HG03039 (cell line): ENCODE measurements around the gene OR6K2.
"Not testable (repeated sequence)": the region's sequence is repeated elsewhere in the genome, so short reads cannot be mapped to it uniquely, and the experiment has no call there.

ENCODE experiments used
- ATAC-seq: cut with Tn5 transposase; IDR thresholded peaks from one replicate; pipeline ENCODE4 v1.9.1; 2021; ENCODE audit warnings: mild to moderate bottlenecking, moderate library complexity; ENCODE audit not compliant: unreplicated experiment

The OR6K2 gene

DNA sequence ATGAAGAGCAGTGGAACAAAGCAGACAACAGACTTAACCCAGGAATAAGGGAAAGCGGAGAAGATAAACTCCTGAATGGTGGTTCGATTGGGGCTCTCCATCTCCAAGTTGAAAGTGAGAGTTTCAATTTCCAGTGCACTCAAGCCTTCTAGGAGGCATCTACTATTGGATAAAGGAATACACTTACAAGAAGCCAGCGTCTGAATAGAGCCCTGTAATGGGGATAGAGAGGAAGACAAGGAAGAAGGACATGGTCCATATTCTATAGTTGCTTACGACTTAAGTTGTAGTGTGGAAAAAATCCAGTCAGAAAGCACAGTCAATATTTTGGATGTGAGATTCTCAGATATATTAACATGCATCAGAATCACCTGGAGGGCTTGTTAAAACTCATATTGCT, at the start of gene OR6K2:
Gene OR6K2, minus strand, starts transcription at position 101 of the 400 bp plus-strand sequence. Its CDS starts 0 bp downstream, at position 101.
- no peak for ATAC-seq

DNA sequence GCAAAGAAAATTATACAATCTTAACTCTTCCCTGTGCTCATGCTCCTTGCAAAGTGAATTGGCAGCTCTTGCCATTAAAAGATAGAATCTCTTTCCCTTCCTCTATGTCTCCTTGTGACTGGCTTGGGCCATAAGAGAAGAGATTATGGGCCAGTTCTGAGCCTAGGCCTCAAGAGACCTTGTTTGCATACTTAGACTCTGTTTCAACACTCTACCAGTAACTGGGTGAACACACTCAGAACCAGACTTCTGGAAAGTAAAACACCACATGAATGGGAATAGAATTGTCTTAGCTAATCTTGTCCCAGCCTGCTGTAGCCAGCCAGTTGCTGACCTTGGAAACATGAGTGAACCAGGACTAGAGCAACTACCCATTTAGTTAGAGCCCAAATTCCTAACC, 35.4 kb upstream of the OR6K2 start:
- no peak for ATAC-seq

GRCh38 chr1:158732524-158732923, 32.1 kb upstream of the OR6K2 start:
- no peak for ATAC-seq

- ATAC-seq: no peak
Observed at GRCh38 chr1:158731707-158732106, 31.3 kb upstream of the OR6K2 start.

GRCh38 chr1:158730453-158730852, 30.0 kb upstream of the OR6K2 start:
- no peak for ATAC-seq

DNA sequence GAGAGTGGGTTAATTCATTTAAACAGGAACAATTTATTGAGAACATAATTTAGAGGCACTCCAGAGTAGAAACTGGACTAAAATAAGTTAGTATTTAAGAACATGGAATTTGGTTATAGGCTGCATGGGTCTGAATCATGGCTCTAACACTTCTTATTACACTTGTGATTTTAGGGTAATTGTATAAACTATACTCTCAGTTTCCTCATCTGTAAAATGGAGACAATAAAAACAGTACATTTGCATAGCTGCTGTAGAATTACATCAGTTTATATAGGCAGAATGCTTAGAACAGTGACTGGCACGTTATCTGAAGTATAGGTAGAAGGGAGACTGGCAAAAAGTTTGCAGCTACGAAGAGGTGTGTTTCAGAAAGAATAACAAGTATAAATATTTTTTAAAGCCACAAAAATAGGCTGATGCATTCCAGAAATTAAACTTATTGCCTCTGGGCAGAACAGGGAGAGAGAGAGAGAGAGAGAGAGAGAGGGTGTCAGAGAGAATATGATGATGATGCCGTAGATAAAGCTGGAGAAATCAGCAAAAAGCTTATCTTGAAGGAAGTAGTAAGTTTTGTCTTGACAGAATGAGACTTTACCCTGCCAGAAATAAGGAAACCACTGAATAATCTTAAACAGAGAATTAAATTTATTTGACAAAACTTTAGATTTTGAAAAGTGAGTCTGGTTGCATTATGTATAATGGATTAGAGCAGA, 28.2 kb upstream of the OR6K2 start:
- no peak for ATAC-seq

DNA sequence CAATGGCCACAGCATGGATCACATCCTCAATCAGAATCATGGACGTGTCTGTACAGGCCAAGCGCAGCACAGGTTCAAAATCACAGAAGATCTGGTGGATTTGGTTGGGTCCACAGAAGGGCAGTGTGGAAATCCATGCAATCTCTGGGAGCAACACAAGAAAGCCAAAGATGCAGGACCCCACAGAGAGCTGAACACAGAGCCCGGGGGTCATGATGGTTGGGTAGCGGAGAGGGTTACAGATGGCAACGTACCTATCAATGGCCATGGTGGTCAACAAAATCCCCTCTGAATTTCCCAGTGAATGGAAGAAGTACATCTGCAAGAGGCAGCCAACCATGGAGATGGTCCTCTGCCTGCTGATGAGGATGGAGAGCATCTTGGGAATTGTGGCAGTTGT, 24.0 kb upstream of the OR6K2 start:
- no peak for ATAC-seq

- ATAC-seq: no peak
Observed at GRCh38 chr1:158720620-158721019, 20.2 kb upstream of the OR6K2 start, which contains the start of gene OR6K3. Gene OR6K3 (minus strand): TSS chr1:158720720. CDS start chr1:158718115, 2,605 bp downstream.

DNA sequence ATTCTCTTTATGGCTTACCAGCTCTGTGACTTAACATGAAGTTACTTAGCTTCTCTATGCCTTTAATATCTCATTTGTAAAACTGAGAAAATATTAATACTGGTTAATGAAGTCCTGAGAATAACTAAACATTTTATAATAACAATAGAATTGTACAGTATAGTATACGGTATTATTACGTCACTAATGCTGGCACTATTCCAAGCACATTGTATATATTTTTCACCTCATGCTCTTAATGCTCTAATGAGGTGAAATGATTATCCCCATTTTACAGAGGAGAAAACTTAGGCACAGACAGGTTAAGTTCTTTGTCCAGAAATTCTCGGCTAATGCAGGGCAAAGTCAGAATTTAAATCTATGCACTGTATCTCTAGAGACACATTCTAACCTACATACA, 19.2 kb upstream of the OR6K2 start:
- no peak for ATAC-seq

DNA sequence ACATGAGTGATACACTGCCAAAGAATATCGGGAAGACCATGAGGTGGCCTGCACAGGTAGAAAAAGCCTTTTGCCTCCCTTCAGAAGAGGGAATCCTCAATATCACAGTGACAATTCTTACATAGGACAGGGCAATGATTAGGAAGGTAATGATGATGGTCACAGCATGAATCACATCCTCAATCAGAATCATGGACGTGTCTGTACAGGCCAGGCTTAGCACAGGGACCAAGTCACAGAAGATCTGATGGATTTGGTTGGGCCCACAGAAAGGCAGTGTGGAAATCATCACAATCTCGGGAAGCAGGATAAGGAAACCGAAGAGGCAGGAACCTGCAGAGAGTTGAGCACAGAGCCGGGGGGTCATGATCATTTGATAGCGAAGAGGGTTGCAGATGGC, 16.9 kb upstream of the OR6K2 start:
- no peak for ATAC-seq

DNA sequence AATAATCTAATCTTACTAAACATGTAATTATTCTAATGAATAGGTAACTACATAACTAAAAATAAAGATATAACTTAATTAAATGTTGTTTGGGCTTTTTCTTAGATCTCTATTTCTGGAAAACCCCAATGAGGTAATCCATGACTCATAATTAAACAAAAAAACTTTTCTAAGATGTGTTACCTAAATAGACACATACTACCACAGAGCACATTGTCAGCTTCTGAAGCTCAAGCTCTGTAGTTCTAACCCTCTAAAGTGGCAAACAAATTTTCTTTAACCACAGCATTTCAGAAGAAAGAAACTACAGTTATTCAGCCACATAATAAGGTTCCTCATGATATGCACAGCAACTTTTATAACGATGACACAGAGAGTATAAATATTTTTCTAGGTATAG, 15.9 kb upstream of the OR6K2 start:
- no peak for ATAC-seq

GRCh38 chr1:158714754-158715153, 14.3 kb upstream of the OR6K2 start:
- ATAC-seq: no peak

DNA sequence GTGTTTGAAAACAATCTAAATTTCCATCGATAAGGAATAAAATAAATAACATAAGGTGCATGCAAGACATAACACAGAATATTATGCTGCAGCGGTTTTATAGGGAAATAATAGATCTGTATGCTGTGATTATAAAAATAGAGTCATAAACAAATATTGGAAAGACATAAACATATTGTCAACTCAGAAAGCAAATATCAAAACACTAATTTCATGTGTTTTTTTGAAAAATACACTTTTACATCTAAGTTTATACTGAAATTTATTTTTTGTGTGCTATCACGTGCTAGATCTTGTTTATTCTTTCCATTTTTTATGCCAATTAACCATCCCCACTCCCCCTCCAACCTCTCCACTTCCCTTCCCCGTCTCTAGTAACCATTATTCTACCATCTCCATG, 10.6 kb upstream of the OR6K2 start:
- ATAC-seq: no peak

DNA sequence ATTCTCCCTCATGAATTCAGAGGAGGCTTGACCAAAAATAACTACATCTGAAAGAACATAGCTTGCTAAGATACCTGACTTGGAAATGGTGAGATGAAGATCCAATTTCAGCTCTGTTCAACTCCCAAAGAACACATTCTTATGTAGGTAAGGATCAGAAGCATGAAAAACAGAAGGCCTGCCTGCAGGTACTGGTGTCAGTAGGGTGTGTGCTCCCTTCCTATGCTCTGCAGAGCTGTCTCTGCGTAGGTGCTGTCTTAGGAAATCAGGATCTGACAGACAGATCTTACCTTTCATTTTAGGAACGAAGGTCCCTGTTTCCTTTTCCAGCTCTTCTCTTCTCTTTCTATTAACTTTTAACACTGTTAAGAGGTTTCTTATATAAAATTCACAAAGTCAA, 5.6 kb upstream of the OR6K2 start:
- no peak for ATAC-seq

GRCh38 chr1:158694596-158694995, 5.9 kb downstream of the OR6K2 start:
- ATAC-seq: no peak

- no peak for ATAC-seq
Observed at GRCh38 chr1:158692356-158692755, 8.1 kb downstream of the OR6K2 start.

- no peak for ATAC-seq
Observed at GRCh38 chr1:158691907-158692306, 8.5 kb downstream of the OR6K2 start.

GRCh38 chr1:158691149-158691548, 9.3 kb downstream of the OR6K2 start:
- ATAC-seq: not testable (repeated sequence)

DNA sequence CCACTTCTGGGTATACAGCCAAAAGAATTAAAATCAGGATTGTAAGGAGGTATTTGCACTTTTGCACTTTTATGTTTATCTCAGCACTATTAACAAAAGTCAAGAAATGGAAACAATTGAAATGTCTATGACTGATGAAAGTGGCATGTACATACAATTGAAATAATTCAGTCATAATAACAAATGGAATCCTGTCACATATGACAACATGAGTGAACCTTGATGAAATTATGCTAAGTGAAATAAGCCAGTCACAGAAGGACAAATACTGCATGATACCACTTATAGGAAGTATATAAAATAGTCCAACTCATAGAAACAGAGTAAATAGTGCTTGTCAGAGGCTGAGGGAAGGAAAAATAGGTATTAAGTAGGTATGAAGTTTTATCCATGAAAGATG, 10.6 kb downstream of the OR6K2 start:
- no peak for ATAC-seq

- ATAC-seq: no peak
Observed at GRCh38 chr1:158689110-158689509, 11.3 kb downstream of the OR6K2 start.

DNA sequence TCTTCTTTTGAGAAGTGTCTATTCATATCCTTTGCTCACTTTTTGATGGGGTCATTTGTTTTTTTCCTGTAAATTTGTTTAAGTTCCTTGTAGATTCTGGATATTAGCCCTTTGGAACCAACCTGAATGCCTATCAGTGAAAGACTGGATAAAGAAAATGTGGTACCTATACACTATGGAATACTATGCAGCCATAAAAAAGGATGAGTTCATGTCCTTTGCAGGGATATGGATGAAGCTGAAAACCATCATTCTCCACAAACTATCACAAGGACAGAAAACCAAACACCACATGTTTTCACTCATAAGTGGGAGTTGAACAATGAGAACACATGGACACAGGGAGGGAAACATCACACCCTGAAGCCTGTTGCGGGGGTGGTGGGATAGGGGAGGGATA, 12.1 kb downstream of the OR6K2 start:
- ATAC-seq: not testable (repeated sequence)

DNA sequence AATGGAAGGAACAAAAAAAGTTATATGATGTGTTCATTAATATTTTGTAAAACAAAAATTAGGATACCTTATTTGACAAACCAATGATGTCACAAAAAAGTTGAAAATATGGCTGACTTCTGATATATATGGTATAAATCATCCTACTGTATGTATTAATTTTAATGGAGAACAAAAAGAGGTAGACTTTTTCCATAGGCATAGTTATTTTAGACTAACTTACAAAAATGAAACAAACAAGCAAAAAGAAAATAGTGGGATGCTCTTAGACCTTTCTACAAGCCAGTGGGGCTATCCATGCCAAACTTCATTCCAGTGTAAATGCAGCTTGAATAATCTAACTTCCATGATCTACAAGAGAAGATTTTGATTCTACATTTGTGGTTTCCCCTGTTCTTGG, 13.4 kb downstream of the OR6K2 start:
- no peak for ATAC-seq
